ENCODE results near the gene ABCB8. TPM values are rescaled to one million over a fixed set of nuclear protein-coding genes. Genes with fewer than 3 reads are reported as not detected.

The ABCB8 gene
- total and polyA plus RNA-seq, 2 donors (not counting 3 experiments of a cell fraction or from before 2014, with no cell fraction given), result 38.0 to 46.3 TPM

- Histone ChIP-seq H3K9me3 (replicated peaks; ENCODE audit: control insufficient read depth, insufficient read depth, low read length) (no peaks in the 10 kb centered on the region), H3K9ac (replicated peaks; ENCODE audit: extremely low read depth, insufficient read depth, low read length) (no peak overlapping the region), H2AFZ (ENCODE audit: low read depth, low read length) (no peak overlapping the region), H3K4me3 (replicated peaks in 1 of 3; ENCODE audit: insufficient read depth in 1 of 3, low read depth in 1 of 3, low read length in 3 of 3) (no peak overlapping the region), H4K20me1 (replicated peaks; ENCODE audit: control insufficient read depth, extremely low read depth, insufficient read depth, low read length) (no peaks in the 10 kb centered on the region), H3K27me3 (ENCODE audit: control insufficient read depth in 2 of 2, insufficient read depth in 2 of 2, low read length in 2 of 2) (no peaks in the 10 kb centered on the region), H3K4me1 (ENCODE audit: control insufficient read depth, extremely low read depth, insufficient read depth, low read length) (peaks cover 10% of the 10 kb centered on the region), H3K9me1 (replicated peaks; ENCODE audit: control insufficient read depth, extremely low read depth, insufficient read depth, low read length) (no peaks in the 10 kb centered on the region), H3K27ac (ENCODE audit: insufficient read depth, low read depth, low read length) (no peak overlapping the region), H3K79me2 (ENCODE audit: control insufficient read depth, insufficient read depth, low read length) (peaks cover 34% of the 10 kb centered on the region), H3K4me2 (ENCODE audit: insufficient read depth, low read length) (no peak overlapping the region), H3K36me3 (ENCODE audit: control insufficient read depth in 2 of 2, extremely low read depth in 1 of 2, insufficient read depth in 2 of 2, low read length in 2 of 2) (peaks cover 12 to 43% of the 10 kb centered on the region in 2 experiments)
- TSS peak; percentile 4 for BruUV-seq (replicated peaks)
- intact Hi-C loops (cut with micrococcal nuclease) (no loop called here), dilution Hi-C loops (cut with MboI; ENCODE audit: extremely low pct_ligation_motif_present, low sequenced_read_pairs) (no loop called here)
- FAIRE-seq (no peak), DNase-seq (ENCODE audit: low read depth, low spot score) (no peak)
- ChIA-PET POLR2A (no interaction called here), CTCF (no interaction called here)
- TF ChIP-seq POLR2AphosphoS5 (IDR thresholded peaks at IDR 0.05; ENCODE audit: insufficient read depth, low read depth, low read length) (no peak), CTCF (IDR thresholded peaks at IDR 0.05; ENCODE audit: extremely low read depth in 1 of 2, insufficient read depth in 1 of 2, low read depth in 1 of 2, low read length in 2 of 2) (no peak), POLR2A (IDR thresholded peaks at IDR 0.05; ENCODE audit: low read depth, low read length) (no peak), EZH2 (IDR thresholded peaks at IDR 0.05; ENCODE audit: borderline replicate concordance, low read depth, low read length, severe bottlenecking) (no peak), MAX (IDR thresholded peaks at IDR 0.05; ENCODE audit: insufficient read depth, insufficient read length) (no peak), JUN (IDR thresholded peaks at IDR 0.05; ENCODE audit: borderline replicate concordance, insufficient read depth, insufficient read length, low read depth) (no peak), MYC (IDR thresholded peaks at IDR 0.05; ENCODE audit: low read depth, low read length) (no peak), FOS (IDR thresholded peaks at IDR 0.05; ENCODE audit: borderline replicate concordance, insufficient read depth, low read length) (no peak), GATA2 (IDR thresholded peaks at IDR 0.05; ENCODE audit: insufficient read depth, insufficient read length, low read depth, low read length) (no peak)
Measured at GRCh38 chr7:151064454-151064853, 36.2 kb downstream of the ABCB8 start.

Measured in endothelial cell of umbilical vein (primary cell).